NT2/D1 (cell line): ENCODE data around the gene MIEF1.

Source experiments
- DNase-seq: peaks from one replicate; pipeline ENCODE4 v3.0.0-alpha.2; 2011; ENCODE audit warnings: low read depth, low spot score
- H3K27me3 ChIP-seq: 2 replicates; pipeline ENCODE4 v1.6.0; 2011; ENCODE audit warnings: mild to moderate bottlenecking; ENCODE audit not compliant: insufficient read length, insufficient read depth
- H3K36me3 ChIP-seq: 2 replicates; pipeline ENCODE4 v1.6.1; 2011; ENCODE audit warnings: mild to moderate bottlenecking, low read length, mixed read lengths; ENCODE audit not compliant: insufficient read depth, insufficient read length
- H3K4me1 ChIP-seq: 2 replicates; pipeline ENCODE4 v1.5.1; 2011; ENCODE audit not compliant: insufficient read depth, insufficient read length
- H3K4me3 ChIP-seq: 2 replicates; pipeline ENCODE4 v1.5.1; 2011; ENCODE audit warnings: low read depth; ENCODE audit not compliant: insufficient read length
- H3K9ac ChIP-seq: 2 replicates; pipeline ENCODE4 v1.6.0; 2011; ENCODE audit warnings: low read depth; ENCODE audit not compliant: insufficient read length
- H3K9me3 ChIP-seq: 2 replicates; pipeline ENCODE4 v1.5.1; 2011; ENCODE audit warnings: mild to moderate bottlenecking, low read length; ENCODE audit not compliant: insufficient read depth
- SUZ12 ChIP-seq: IDR thresholded peaks from 2 replicates; pipeline ENCODE4 v1.6.1; 2011; ENCODE audit not compliant: insufficient read length, insufficient read depth; ENCODE audit errors: extremely low read depth
- YY1 ChIP-seq: IDR thresholded peaks from 2 replicates; pipeline ENCODE4 v1.6.1; 2011; ENCODE audit not compliant: insufficient read length, insufficient read depth
- ZNF274 ChIP-seq: IDR thresholded peaks from 2 replicates; pipeline ENCODE4 v1.6.1; 2011; ENCODE audit warnings: mild to moderate bottlenecking, low read depth, low read length

MIEF1 gene

DNA sequence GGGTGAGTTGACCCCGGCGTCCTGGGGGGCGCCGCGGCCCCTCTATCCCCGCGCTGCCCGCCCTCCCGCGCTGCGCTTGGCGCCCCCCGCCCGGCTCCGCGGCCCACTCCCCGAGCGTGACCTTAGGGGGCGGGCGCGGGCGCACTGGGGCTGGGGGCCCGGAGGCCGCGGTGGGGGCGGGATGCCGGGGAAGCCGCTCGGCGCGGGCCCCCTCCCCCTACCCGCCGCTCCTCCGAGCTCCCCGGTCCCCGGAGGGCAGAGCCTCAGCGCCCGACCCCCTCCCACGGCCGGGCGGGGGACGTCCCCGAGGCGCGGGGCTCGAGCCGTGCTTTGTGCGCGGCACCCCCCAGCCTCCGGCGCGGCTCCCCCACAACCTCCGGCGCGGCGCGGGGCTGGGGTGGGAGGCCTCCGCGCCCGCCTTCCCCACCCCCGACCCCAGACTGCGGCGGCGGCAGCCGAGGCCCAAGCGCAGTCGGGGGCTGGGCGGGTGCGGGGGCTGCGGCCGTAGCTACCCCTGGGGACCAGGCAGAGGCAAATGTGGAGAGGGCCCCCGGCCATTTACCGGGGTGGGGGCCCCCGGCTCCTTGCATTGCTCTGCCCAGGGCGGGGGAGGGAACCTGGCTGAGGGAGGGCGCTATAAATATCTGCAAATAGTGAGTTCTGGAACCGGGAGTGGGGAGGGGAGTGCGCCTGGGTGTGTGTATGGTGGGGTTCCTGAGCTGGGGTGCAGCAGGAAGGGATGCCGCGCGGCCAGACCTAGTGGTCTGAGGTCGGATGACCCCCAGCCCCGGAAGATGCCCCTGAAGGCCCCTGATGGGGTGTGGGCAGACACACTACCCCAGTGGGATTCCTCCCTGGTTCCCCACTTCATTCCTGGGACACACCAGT lies 44.3 kb upstream of the MIEF1 start:
- H3K4me3 ChIP-seq = peak overlapping the region; percentile 36
- H3K4me1 ChIP-seq = peaks cover 18% of the 10 kb centered on the region
- no peak for DNase-seq
- H3K9ac ChIP-seq = peak overlapping the region; percentile 80
- H3K27me3 ChIP-seq = peaks cover 5% of the 10 kb centered on the region
- no peaks in the 10 kb centered on the region for H3K9me3 ChIP-seq
- TF ChIP-seq YY1 (no peak), ZNF274 (no peak), SUZ12 (no peak)
- no peaks in the 10 kb centered on the region for H3K36me3 ChIP-seq

DNA sequence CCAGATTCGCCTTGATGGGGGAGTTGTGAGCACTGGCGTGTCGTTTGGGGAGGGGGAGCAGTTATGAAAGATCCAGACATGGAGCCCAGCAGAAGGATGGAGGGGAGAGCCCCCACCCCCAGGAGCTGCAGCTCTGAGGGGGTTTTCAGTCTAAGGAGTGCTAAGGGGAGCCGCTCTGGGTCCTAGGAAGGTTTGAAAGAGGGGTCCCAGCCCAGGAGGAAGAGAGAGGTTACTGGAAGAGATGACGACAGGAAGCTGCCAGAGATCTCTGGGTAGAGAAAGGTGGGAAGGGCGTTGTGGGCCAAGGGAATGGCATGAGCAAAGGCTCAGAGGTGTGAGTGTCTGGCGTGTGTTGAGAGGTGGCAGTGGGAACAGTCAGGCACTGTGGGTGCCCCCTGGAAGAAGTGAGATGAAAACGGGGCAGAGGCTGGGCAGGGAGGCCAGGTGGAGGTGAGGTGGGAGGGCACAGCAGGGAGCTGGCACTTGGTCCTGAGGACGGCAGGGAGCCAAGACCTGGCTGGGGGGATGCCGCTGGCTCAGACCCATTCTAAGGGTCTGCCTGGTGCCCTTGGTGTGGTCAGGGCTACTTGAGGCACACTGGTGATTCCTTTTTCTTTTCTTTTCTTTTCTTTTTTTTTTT lies 43.5 kb upstream of the MIEF1 start:
- Histone ChIP-seq H3K27me3 (peaks cover 5% of the 10 kb centered on the region), H3K9me3 (no peaks in the 10 kb centered on the region), H3K4me3 (peak overlapping the region; percentile 36), H3K4me1 (peaks cover 19% of the 10 kb centered on the region), H3K9ac (peak overlapping the region; percentile 80), H3K36me3 (no peaks in the 10 kb centered on the region)
- no peak for DNase-seq
- TF ChIP-seq SUZ12 = no peak
- no peak for TF ChIP-seq ZNF274
- no peak for TF ChIP-seq YY1

DNA sequence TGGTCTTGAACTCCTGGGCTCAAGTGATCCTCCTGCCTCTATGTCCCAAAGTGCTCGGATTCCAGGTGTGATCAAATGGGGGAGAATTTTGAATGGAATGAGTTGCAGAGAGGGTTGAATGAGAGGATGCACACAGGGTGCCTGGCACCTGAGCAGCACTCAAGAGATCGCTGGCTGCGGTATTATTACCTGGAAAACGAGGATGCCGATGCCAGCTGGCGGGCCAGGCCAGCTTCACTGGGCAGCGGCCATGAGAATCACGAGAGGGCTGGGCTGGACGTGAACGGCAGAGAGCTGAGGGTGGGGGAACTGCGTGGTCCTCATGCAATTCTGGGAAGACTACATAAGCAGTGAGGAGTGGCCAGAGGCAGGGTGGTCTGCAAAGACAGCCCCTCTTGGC lies 42.4 kb upstream of the MIEF1 start:
- Histone ChIP-seq H3K27me3 (peaks cover 5% of the 10 kb centered on the region), H3K4me3 (no peak overlapping the region), H3K4me1 (peaks cover 15% of the 10 kb centered on the region), H3K36me3 (no peaks in the 10 kb centered on the region), H3K9me3 (no peaks in the 10 kb centered on the region), H3K9ac (no peak overlapping the region)
- no peak for DNase-seq
- TF ChIP-seq ZNF274 (no peak), YY1 (no peak), SUZ12 (no peak)

DNA sequence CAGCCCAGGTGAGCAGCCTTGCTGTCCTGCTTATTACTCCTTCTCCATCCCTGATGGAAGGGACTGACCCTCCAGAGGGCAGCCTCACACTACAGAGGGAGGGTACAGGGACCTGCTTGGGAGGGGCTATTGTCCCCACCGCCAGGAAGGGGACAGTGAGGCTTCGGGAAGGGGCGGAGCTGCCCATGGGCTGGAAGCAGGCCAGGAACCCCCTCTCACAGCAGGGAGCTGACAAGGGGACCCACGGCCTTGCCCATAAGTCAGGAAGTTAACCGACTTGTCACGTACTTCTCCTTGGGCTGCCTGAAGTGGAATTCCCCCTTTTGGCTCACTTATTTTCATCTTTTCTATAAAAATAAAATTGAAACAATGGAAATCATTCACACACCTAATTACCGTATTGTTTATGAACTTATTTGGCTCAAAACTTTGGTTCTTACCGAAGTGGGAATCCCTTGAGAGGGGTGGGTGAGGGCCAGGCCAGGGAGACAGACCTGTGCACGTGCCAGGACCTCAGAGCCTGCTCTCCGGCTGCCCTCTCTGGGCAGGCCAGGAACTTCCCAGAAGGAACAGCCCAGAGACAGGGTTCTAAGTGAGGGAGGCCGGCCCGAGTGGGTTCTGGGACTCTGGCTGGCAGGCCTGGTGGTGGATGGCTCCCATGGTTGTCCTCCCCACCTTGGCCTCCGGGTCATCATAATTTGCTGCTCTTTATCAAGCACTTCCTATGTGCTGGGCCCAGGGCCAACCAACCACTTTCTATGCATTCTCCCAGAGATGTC lies 39.5 kb upstream of the MIEF1 start:
- DNase-seq = no peak
- H3K27me3 ChIP-seq = peaks cover 5% of the 10 kb centered on the region
- TF ChIP-seq YY1 = no peak
- TF ChIP-seq SUZ12 = no peak
- TF ChIP-seq ZNF274 = no peak
- no peak overlapping the region for H3K4me3 ChIP-seq
- H3K9me3 ChIP-seq = no peaks in the 10 kb centered on the region
- no peaks in the 10 kb centered on the region for H3K36me3 ChIP-seq
- H3K4me1 ChIP-seq = peaks cover 17% of the 10 kb centered on the region
- peak overlapping the region; percentile 50 for H3K9ac ChIP-seq

DNA sequence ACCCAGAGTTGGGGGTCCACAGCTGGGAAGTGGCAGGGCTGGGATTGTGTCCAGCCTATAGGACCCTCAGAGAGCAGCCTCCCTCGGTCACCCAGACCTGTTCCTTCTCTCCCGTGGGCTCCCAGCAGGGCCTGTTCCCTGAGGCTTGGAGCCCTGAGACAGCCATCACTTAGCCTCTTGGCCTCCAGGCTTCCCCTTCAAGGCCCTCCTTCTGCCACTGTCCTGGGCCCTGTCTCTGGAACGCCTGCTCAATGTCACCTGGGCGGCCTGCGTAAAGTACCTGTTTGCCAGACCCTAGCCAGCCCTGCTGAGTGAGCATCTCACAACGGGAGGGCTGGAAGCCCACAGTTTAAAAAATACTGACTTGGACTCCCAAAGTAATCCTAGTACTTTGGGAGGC lies 38.8 kb upstream of the MIEF1 start:
- H3K36me3 ChIP-seq = no peaks in the 10 kb centered on the region
- peaks cover 15% of the 10 kb centered on the region for H3K4me1 ChIP-seq
- no peak overlapping the region for H3K4me3 ChIP-seq
- H3K9ac ChIP-seq = peak overlapping the region; percentile 50
- DNase-seq = no peak
- TF ChIP-seq YY1 = no peak
- no peak for TF ChIP-seq ZNF274
- TF ChIP-seq SUZ12 = no peak
- peaks cover 5% of the 10 kb centered on the region for H3K27me3 ChIP-seq
- H3K9me3 ChIP-seq = no peaks in the 10 kb centered on the region

DNA sequence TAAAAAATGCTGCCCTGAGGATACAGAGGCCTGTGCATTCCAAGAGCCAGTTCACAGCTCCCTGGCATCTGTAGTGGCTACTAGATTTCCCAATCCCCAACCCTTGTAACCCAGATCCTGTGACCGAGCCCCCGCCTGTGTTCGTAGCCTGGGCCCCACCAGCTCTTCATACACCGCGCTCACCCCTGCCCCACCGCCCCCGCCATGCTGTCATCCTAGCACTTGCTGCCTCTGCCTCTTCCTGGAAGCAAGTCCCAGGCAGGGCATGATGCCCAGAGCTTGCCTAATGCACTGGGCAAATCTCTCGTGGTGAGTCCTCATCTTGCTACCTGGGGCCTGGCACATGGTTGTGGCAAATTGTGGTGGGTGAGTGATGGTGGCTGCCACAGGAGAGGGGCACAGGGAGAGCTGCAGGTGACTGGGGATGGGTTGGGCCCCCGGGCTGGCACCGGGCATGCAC lies 38.1 kb upstream of the MIEF1 start:
- Histone ChIP-seq H3K9ac (no peak overlapping the region), H3K9me3 (no peaks in the 10 kb centered on the region), H3K4me3 (no peak overlapping the region), H3K4me1 (peaks cover 10% of the 10 kb centered on the region), H3K36me3 (no peaks in the 10 kb centered on the region), H3K27me3 (no peaks in the 10 kb centered on the region)
- TF ChIP-seq YY1 (no peak), SUZ12 (no peak), ZNF274 (no peak)
- no peak for DNase-seq
